ENCODE measurements around the gene SIM1.

Gene SIM1

DNA sequence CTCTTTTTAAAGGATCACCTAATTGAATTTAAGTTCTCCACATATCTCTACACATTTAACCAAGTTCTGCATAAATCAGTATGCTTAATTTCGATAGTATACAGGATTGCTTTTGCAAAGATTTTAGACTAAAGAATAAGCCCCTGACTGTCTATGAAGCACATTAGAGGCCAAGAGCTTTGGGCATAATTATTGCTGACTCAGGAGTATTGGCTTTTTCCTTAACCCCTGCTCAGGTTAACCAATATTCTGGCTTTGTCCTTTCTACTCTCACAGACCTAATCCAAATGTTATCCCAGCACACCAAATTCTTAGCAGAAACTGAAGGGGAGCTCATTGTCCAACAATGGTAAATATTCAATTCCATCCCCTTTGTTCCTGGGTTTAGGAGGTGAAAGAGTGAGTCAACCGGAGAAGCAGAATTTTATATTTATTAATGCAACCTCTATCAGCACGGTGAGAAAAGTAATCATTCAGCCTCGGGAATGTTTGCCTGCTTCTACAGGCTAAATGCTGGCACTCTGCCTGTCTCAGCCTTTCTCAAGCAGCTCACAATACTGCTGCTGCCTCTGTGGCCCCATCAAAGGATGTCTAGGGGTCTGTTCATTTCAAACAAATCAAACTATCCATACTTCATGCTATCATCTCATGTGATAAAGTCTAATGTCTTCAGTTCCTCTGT is 125.0 kb downstream of the SIM1 start:
- H3K4me1 ChIP-seq (ENCODE audit: insufficient read depth, low read length), result no peaks in the 10 kb centered on the region
- H3K9ac ChIP-seq (ENCODE audit: low read depth, low read length), result no peak overlapping the region
- no peak overlapping the region for H3K27ac ChIP-seq (ENCODE audit: low read length)
- H3K27me3 ChIP-seq (ENCODE audit: insufficient read depth, low read length), result no peaks in the 10 kb centered on the region
- no peaks in the 10 kb centered on the region for H3K9me3 ChIP-seq (ENCODE audit: insufficient read depth, low read depth, low read length)
- H3K4me3 ChIP-seq (ENCODE audit: low read length), result no peak overlapping the region
- no peaks in the 10 kb centered on the region for H3K36me3 ChIP-seq (ENCODE audit: insufficient read depth, low read depth, low read length)

GRCh38 chr6:100338090-100338489 is 126.6 kb downstream of the SIM1 start:
- Histone ChIP-seq H3K9me3 (ENCODE audit: insufficient read depth, low read depth, low read length) (no peaks in the 10 kb centered on the region), H3K4me1 (ENCODE audit: insufficient read depth, low read length) (no peaks in the 10 kb centered on the region), H3K9ac (ENCODE audit: low read depth, low read length) (no peak overlapping the region), H3K4me3 (ENCODE audit: low read length) (no peak overlapping the region), H3K27ac (ENCODE audit: low read length) (no peak overlapping the region), H3K27me3 (ENCODE audit: insufficient read depth, low read length) (no peaks in the 10 kb centered on the region), H3K36me3 (ENCODE audit: insufficient read depth, low read depth, low read length) (no peaks in the 10 kb centered on the region)

DNA sequence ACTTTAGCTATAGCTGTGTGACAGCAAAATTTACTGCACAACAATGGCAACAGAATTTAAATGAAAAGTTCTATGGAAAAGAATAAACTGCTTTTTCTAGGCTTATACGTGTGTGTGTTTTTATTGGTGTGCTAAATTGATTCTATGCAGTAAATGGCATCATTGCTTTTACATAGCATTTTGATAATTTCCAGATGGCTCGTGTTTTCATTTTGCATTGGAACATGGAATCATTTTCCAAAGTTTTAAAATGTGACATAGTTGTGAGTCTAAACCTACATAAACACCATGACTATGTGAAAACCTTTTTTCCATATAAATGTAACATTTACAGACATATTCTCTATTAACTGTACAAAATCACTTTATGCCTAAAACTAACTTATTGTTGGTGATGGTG is 127.8 kb downstream of the SIM1 start:
- Histone ChIP-seq H3K27me3 (ENCODE audit: insufficient read depth, low read length) (no peaks in the 10 kb centered on the region), H3K36me3 (ENCODE audit: insufficient read depth, low read depth, low read length) (no peaks in the 10 kb centered on the region), H3K9ac (ENCODE audit: low read depth, low read length) (no peak overlapping the region), H3K27ac (ENCODE audit: low read length) (no peak overlapping the region), H3K9me3 (ENCODE audit: insufficient read depth, low read depth, low read length) (no peaks in the 10 kb centered on the region), H3K4me3 (ENCODE audit: low read length) (no peak overlapping the region), H3K4me1 (ENCODE audit: insufficient read depth, low read length) (no peaks in the 10 kb centered on the region)

DNA sequence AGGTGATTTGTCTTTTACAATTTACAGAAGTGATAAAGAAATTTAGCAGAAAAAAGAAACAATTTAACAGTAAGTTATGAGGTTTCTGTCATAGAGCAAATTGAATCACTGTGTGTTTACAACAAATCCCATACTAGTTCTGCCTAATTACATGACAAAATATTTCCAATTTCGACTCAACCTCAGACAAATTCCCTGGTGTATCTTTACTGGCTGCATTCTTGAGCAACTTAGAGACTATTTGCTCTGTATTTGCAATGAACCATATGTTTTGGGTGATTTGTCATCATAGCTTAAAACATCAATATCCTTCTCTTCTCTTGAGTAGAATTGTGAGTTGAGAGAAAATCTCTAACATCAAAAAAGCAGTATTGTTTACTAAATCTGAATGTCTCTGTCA is 128.7 kb downstream of the SIM1 start:
- Histone ChIP-seq H3K4me3 (ENCODE audit: low read length) (no peak overlapping the region), H3K36me3 (ENCODE audit: insufficient read depth, low read depth, low read length) (no peaks in the 10 kb centered on the region), H3K4me1 (ENCODE audit: insufficient read depth, low read length) (no peaks in the 10 kb centered on the region), H3K27me3 (ENCODE audit: insufficient read depth, low read length) (no peaks in the 10 kb centered on the region), H3K9me3 (ENCODE audit: insufficient read depth, low read depth, low read length) (no peaks in the 10 kb centered on the region), H3K27ac (ENCODE audit: low read length) (no peak overlapping the region), H3K9ac (ENCODE audit: low read depth, low read length) (no peak overlapping the region)

Data from iPS-20b (cell line).